HEK293T (cell line): ENCODE results near the gene SYNJ2.

Source experiments
- CTCF ChIA-PET: fragments of 350-600 bp; formaldehyde crosslinking; extraction: SDS; loops from one replicate; lab custom pipeline; 2021; ENCODE audit warnings: antibody characterized with exemption, inconsistent platforms; lab: Yijun Ruan, JAX
- POLR2A ChIA-PET: fragments of 350-600 bp; formaldehyde crosslinking; extraction: SDS; loops from one replicate; lab custom pipeline; 2020; ENCODE audit warnings: antibody characterized with exemption, inconsistent platforms; lab: Yijun Ruan, JAX
- DNase-seq: peaks from one replicate; pipeline ENCODE4 v3.0.0; 2012; ENCODE audit warnings: mixed read lengths; ENCODE audit errors: extremely low spot score
- ARNT ChIP-seq: fragments of 450-650 bp; IDR thresholded peaks from 2 replicates; pipeline ENCODE4 v1.6.1; 2017; ENCODE audit warnings: mild to moderate bottlenecking
- BHLHE40 ChIP-seq: fragments of 450-650 bp; IDR thresholded peaks from 2 replicates; pipeline ENCODE4 v1.6.1; 2016; ENCODE audit warnings: mild to moderate bottlenecking, moderate library complexity, borderline replicate concordance
- CTBP1 ChIP-seq: fragments of 450-650 bp; IDR thresholded peaks from 2 replicates; pipeline ENCODE4 v1.6.1; 2016; ENCODE audit warnings: borderline replicate concordance
- ELF4 ChIP-seq: fragments of 450-650 bp; IDR thresholded peaks from 2 replicates; pipeline ENCODE4 v1.6.1; 2017; ENCODE audit warnings: antibody characterized with exemption
- FOXA1 ChIP-seq: fragments of 450-650 bp; IDR thresholded peaks from 2 replicates; pipeline ENCODE4 v1.6.1; 2016; ENCODE audit warnings: mild to moderate bottlenecking
- FOXK2 ChIP-seq: fragments of 450-650 bp; IDR thresholded peaks from 2 replicates; pipeline ENCODE4 v1.6.1; 2016; ENCODE audit warnings: mild to moderate bottlenecking
- FOXM1 ChIP-seq: fragments of 450-650 bp; IDR thresholded peaks from 2 replicates; pipeline ENCODE4 v1.6.1; 2017; ENCODE audit warnings: mild to moderate bottlenecking, borderline replicate concordance
- HDGF ChIP-seq: fragments of 450-650 bp; IDR thresholded peaks from 2 replicates; pipeline ENCODE4 v1.6.1; 2017; ENCODE audit warnings: antibody characterized with exemption, borderline replicate concordance
- L3MBTL2 ChIP-seq: fragments of 450-650 bp; conservative IDR thresholded peaks from 2 replicates; pipeline ENCODE4 v1.6.1; 2016; ENCODE audit warnings: mild to moderate bottlenecking
- LEF1 ChIP-seq: fragments of 450-650 bp; IDR thresholded peaks from 2 replicates; pipeline ENCODE4 v1.6.1; 2017; ENCODE audit warnings: mild to moderate bottlenecking, borderline replicate concordance
- NFRKB ChIP-seq: fragments of 450-650 bp; IDR thresholded peaks from 2 replicates; pipeline ENCODE4 v1.6.1; 2016; ENCODE audit warnings: mild to moderate bottlenecking, moderate library complexity
- PKNOX1 ChIP-seq: fragments of 450-650 bp; IDR thresholded peaks from 2 replicates; pipeline ENCODE4 v1.6.1; 2016
- SP1 ChIP-seq: fragments of 450-650 bp; IDR thresholded peaks from 2 replicates; pipeline ENCODE4 v1.6.1; 2017
- SUZ12 ChIP-seq: fragments of 450-650 bp; IDR thresholded peaks from 2 replicates; pipeline ENCODE4 v1.6.1; 2016; ENCODE audit warnings: mild to moderate bottlenecking
- TARDBP ChIP-seq: fragments of 450-650 bp; IDR thresholded peaks from 2 replicates; pipeline ENCODE4 v1.6.1; 2016
- ZNF384 ChIP-seq: fragments of 450-650 bp; IDR thresholded peaks from 2 replicates; pipeline ENCODE4 v1.6.1; 2016

Gene SYNJ2

GRCh38 chr6:158004701-158005095 is 23.0 kb downstream of the SYNJ2 start:
- no peak for DNase-seq
- POLR2A ChIA-PET = no interaction called here
- TF ChIP-seq ELF4 (no peak), SUZ12 (no peak), FOXA1 (no peak), NFRKB (no peak), SP1 (no peak), FOXM1 (no peak), FOXK2 (no peak), ARNT (no peak), BHLHE40 (no peak), LEF1 (no peak), ZNF384 (no peak), L3MBTL2 (no peak), CTBP1 (no peak), HDGF (no peak)
- CTCF ChIA-PET = no interaction called here

DNA sequence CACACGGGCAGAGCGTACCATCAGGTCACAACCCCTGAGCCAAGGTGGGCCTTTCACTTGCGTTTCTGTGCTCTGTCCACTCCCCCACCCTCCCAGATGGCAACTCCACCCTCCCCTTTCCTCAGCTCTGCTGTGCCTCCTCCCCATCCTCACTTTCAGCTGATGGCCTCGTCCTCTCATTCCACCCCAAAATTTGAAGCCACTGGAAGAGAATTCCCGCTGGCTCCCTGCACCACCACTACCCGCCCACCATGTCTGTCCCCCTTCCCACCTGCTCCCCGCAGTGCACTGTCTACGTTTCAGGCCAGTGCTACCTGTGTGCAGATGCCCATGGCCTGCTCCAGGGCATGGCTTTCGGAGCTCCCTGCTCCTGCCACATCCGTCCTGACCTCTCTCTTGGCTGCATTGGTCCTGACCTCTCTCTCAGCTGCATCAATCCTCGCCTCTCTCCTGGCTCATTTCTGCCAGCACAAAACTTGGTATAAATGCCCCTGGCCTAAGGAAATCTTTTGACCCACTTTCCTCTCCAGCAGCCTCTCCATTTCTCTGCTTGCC is 24.0 kb downstream of the SYNJ2 start:
- no peak for DNase-seq
- CTCF ChIA-PET = no interaction called here
- POLR2A ChIA-PET = no interaction called here
- no peak for TF ChIP-seq SUZ12
- TF ChIP-seq SP1 = no peak
- no peak for TF ChIP-seq ARNT
- TF ChIP-seq L3MBTL2 = no peak
- TF ChIP-seq ZNF384 = no peak
- TF ChIP-seq PKNOX1 = no peak
- no peak for TF ChIP-seq NFRKB
- TF ChIP-seq LEF1 = no peak
- TF ChIP-seq FOXM1 = no peak
- TF ChIP-seq HDGF = no peak
- TF ChIP-seq ELF4 = no peak
- no peak for TF ChIP-seq FOXA1
- no peak for TF ChIP-seq BHLHE40
- no peak for TF ChIP-seq CTBP1
- TF ChIP-seq FOXK2 = no peak
- TF ChIP-seq TARDBP = no peak

- DNase-seq = no peak
- ChIA-PET CTCF (no interaction called here), POLR2A (no interaction called here)
- TF ChIP-seq FOXA1 (no peak), CTBP1 (no peak), FOXK2 (no peak), NFRKB (no peak), LEF1 (no peak), ELF4 (no peak), SP1 (no peak), L3MBTL2 (no peak), ZNF384 (no peak), PKNOX1 (no peak), ARNT (no peak), FOXM1 (no peak), TARDBP (no peak), SUZ12 (no peak), HDGF (no peak), BHLHE40 (no peak)
Observed at GRCh38 chr6:158006331-158006730, 24.7 kb downstream of the SYNJ2 start.

- DNase-seq = no peak
- TF ChIP-seq BHLHE40 (no peak), HDGF (no peak), ELF4 (no peak), FOXM1 (no peak), ZNF384 (no peak), NFRKB (no peak), ARNT (no peak), FOXA1 (no peak), TARDBP (no peak), FOXK2 (no peak), SUZ12 (no peak), L3MBTL2 (no peak), CTBP1 (no peak), PKNOX1 (no peak)
- ChIA-PET CTCF (interaction anchor here (1.8 kb wide), 1 partner anchor 19 kb away, joined by 5 read pairs; no protein-coding TSS in a partner anchor), POLR2A (no interaction called here)
Observed at GRCh38 chr6:158006821-158007570, 25.3 kb downstream of the SYNJ2 start.

DNA sequence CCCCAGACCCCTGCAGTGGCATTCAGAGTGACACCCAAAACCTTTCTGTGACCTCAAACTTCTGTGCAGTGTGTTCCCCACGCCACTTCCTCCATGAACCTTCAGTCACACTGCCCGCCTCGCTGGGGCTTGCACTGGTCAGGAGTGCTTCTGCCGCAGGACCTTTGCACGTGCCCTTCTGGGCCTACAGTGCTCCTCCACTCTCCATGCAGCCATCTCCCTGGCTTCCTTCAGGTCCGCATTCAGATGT is 27.1 kb downstream of the SYNJ2 start:
- ChIA-PET CTCF (interaction anchor here (1.8 kb wide), 1 partner anchor 17 kb away, joined by 5 read pairs; no protein-coding TSS in a partner anchor), POLR2A (no interaction called here)
- no peak for DNase-seq
- TF ChIP-seq ARNT (no peak), BHLHE40 (no peak), NFRKB (no peak), L3MBTL2 (no peak)
